ENCODE measurements around the gene TACC2.

DNA sequence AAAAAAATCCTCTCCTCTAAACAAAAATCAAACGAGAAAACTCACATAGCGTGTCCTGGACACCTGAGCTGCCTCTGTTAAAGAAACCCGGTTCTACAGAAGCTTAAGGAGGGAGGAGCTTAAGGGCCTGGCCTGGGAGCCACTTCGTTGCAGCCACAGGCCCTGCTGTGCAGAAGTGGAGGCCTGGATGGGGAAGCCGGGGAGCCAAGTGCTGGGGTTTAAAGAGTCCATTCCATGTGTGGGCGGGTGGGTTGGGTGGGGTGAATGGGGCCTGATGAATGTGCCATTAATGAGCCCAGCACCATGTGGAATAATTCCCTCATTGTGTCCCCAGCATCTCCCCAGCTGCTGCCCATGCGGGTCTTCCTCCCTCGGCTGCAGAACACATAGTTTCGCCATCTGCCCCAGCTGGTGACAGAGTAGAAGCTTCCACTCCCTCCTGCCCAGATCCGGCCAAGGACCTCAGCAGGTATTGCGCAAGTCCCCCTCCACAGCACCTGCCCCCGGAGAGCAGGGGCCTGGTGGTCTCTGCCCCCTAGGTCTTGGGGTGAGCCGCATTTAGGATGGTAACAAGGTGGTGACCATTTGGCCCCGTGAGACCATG lies 154.4 kb downstream of the TACC2 start:
- TF ChIP-seq, protein P1, sequence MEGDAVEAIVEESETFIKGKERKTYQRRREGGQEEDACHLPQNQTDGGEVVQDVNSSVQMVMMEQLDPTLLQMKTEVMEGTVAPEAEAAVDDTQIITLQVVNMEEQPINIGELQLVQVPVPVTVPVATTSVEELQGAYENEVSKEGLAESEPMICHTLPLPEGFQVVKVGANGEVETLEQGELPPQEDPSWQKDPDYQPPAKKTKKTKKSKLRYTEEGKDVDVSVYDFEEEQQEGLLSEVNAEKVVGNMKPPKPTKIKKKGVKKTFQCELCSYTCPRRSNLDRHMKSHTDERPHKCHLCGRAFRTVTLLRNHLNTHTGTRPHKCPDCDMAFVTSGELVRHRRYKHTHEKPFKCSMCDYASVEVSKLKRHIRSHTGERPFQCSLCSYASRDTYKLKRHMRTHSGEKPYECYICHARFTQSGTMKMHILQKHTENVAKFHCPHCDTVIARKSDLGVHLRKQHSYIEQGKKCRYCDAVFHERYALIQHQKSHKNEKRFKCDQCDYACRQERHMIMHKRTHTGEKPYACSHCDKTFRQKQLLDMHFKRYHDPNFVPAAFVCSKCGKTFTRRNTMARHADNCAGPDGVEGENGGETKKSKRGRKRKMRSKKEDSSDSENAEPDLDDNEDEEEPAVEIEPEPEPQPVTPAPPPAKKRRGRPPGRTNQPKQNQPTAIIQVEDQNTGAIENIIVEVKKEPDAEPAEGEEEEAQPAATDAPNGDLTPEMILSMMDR (IDR thresholded peaks at IDR 0.05; ENCODE audit: insufficient read depth, low read length, poor library complexity, severe bottlenecking) = no peak
- TF ChIP-seq EZH2phosphoT487 (conservative IDR thresholded peaks at IDR 0.05; ENCODE audit: low read length) = no peak
